Measurements from ENCODE around the gene ERI3.

The ERI3 gene

GRCh38 chr1:44361478-44361877 is 6.4 kb upstream of the ERI3 start:
- DNase-seq (ENCODE audit: insufficient read length, low spot score) = no peak
- no peak for FAIRE-seq

GRCh38 chr1:44359234-44359935 is 4.3 kb upstream of the ERI3 start:
- no peak for FAIRE-seq

More at GRCh38 chr1:44361478-44361877, 6.4 kb upstream of the ERI3 start:
- peak; percentile 25 for TF ChIP-seq CTCF (IDR thresholded peaks at IDR 0.05; ENCODE audit: insufficient read depth, missing control alignments)

GRCh38 chr1:44357710-44358109 is 2.7 kb upstream of the ERI3 start:
- no peak for TF ChIP-seq CTCF (IDR thresholded peaks at IDR 0.05; ENCODE audit: insufficient read depth, missing control alignments)
- FAIRE-seq = no peak
- DNase-seq (ENCODE audit: insufficient read length, low spot score) = no peak

More at GRCh38 chr1:44359234-44359935, 4.3 kb upstream of the ERI3 start:
- DNase-seq (ENCODE audit: insufficient read length, low spot score) = no peak
- no peak for TF ChIP-seq CTCF (IDR thresholded peaks at IDR 0.05; ENCODE audit: insufficient read depth, missing control alignments)

- FAIRE-seq = no peak
- TF ChIP-seq CTCF (IDR thresholded peaks at IDR 0.05; ENCODE audit: insufficient read depth, missing control alignments) = no peak
- DNase-seq (ENCODE audit: insufficient read length, low spot score) = no peak
These were observed 687 bp upstream of the ERI3 start for GRCh38 chr1:44355582-44356305.

- TF ChIP-seq CTCF (IDR thresholded peaks at IDR 0.05; ENCODE audit: insufficient read depth, missing control alignments) = no peak
- no peak for DNase-seq (ENCODE audit: insufficient read length, low spot score)
These were observed 703 bp downstream of the ERI3 start for GRCh38 chr1:44354268-44354839.

GRCh38 chr1:44353604-44354003 is 1.5 kb downstream of the ERI3 start:
- DNase-seq (ENCODE audit: insufficient read length, low spot score) (no peak), FAIRE-seq (no peak)
- TF ChIP-seq CTCF (IDR thresholded peaks at IDR 0.05; ENCODE audit: insufficient read depth, missing control alignments) = no peak

More at GRCh38 chr1:44354268-44354839, 703 bp downstream of the ERI3 start:
- FAIRE-seq = no peak

Measured in D721Med (cell line).